OCI-LY1 (cell line): ENCODE results near the gene C17orf58.

ENCODE experiments used
- CTCF ChIP-seq: fragments of 200-600 bp; sonication (generic), shearing (Covaris generic); IDR thresholded peaks from 2 replicates; pipeline ENCODE4 v1.5.1; 2017; ENCODE audit warnings: mild to moderate bottlenecking, antibody characterized with exemption, low read length, moderate library complexity, mixed read lengths
- EZH2 ChIP-seq: fragments of 200-600 bp; sonication (generic), shearing (Covaris generic); IDR thresholded peaks from 2 replicates; pipeline ENCODE4 v1.8.0; 2017; ENCODE audit warnings: borderline replicate concordance, mixed run types, mild to moderate bottlenecking, antibody characterized with exemption, low read length, moderate library complexity, mixed read lengths

GRCh38 chr17:68021963-68022362 is 25.7 kb upstream of the C17orf58 start:
- TF ChIP-seq CTCF (no peak), EZH2 (no peak)
